ENCODE results near the gene SCFD2. TPM values are rescaled to one million over a fixed set of nuclear protein-coding genes. Genes with fewer than 3 reads are reported as not detected.

Gene SCFD2
- polyA plus RNA-seq, 1 donor from 2014 or later: 5.0 TPM

GRCh38 chr4:53196882-53197771 is 168.7 kb downstream of the SCFD2 start:
- H3F3A ChIP-seq (ENCODE audit: insufficient read depth, low read length, poor library complexity, severe bottlenecking): no peaks in the 10 kb centered on the region
- H3K4me3 ChIP-seq (ENCODE audit: low read length): no peak overlapping the region
- H3K27me3 ChIP-seq (ENCODE audit: insufficient read depth, low read depth, low read length): no peaks in the 10 kb centered on the region
- H2AFZ ChIP-seq (ENCODE audit: low read depth, low read length): no peak overlapping the region
- no peaks in the 10 kb centered on the region for H3K9me3 ChIP-seq (ENCODE audit: low read length)
- no peak overlapping the region for H3K9ac ChIP-seq (ENCODE audit: low read length)
- H3K4me2 ChIP-seq (ENCODE audit: low read length): no peak overlapping the region
- TF ChIP-seq CTCF (IDR thresholded peaks at IDR 0.05; ENCODE audit: poor library complexity, severe bottlenecking) (peak; percentile 80), RAD21 (conservative IDR thresholded peaks at IDR 0.05) (peak; percentile 83), SMC3 (conservative IDR thresholded peaks at IDR 0.05; ENCODE audit: poor library complexity) (peak; percentile 79)
- TF ChIP-seq, protein P1, sequence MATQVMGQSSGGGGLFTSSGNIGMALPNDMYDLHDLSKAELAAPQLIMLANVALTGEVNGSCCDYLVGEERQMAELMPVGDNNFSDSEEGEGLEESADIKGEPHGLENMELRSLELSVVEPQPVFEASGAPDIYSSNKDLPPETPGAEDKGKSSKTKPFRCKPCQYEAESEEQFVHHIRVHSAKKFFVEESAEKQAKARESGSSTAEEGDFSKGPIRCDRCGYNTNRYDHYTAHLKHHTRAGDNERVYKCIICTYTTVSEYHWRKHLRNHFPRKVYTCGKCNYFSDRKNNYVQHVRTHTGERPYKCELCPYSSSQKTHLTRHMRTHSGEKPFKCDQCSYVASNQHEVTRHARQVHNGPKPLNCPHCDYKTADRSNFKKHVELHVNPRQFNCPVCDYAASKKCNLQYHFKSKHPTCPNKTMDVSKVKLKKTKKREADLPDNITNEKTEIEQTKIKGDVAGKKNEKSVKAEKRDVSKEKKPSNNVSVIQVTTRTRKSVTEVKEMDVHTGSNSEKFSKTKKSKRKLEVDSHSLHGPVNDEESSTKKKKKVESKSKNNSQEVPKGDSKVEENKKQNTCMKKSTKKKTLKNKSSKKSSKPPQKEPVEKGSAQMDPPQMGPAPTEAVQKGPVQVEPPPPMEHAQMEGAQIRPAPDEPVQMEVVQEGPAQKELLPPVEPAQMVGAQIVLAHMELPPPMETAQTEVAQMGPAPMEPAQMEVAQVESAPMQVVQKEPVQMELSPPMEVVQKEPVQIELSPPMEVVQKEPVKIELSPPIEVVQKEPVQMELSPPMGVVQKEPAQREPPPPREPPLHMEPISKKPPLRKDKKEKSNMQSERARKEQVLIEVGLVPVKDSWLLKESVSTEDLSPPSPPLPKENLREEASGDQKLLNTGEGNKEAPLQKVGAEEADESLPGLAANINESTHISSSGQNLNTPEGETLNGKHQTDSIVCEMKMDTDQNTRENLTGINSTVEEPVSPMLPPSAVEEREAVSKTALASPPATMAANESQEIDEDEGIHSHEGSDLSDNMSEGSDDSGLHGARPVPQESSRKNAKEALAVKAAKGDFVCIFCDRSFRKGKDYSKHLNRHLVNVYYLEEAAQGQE (IDR thresholded peaks at IDR 0.05; ENCODE audit: borderline replicate concordance): no peak
- no peaks in the 10 kb centered on the region for H4K20me1 ChIP-seq (ENCODE audit: insufficient read depth)
- H3K27ac ChIP-seq (ENCODE audit: low read length): no peak overlapping the region
- no peaks in the 10 kb centered on the region for H3K9me2 ChIP-seq (ENCODE audit: insufficient read depth, low read length)
- H3K79me2 ChIP-seq (replicated peaks; ENCODE audit: insufficient read depth, low read length): no peaks in the 10 kb centered on the region
- no peaks in the 10 kb centered on the region for H3K36me3 ChIP-seq (ENCODE audit: insufficient read depth, low read length)

DNA sequence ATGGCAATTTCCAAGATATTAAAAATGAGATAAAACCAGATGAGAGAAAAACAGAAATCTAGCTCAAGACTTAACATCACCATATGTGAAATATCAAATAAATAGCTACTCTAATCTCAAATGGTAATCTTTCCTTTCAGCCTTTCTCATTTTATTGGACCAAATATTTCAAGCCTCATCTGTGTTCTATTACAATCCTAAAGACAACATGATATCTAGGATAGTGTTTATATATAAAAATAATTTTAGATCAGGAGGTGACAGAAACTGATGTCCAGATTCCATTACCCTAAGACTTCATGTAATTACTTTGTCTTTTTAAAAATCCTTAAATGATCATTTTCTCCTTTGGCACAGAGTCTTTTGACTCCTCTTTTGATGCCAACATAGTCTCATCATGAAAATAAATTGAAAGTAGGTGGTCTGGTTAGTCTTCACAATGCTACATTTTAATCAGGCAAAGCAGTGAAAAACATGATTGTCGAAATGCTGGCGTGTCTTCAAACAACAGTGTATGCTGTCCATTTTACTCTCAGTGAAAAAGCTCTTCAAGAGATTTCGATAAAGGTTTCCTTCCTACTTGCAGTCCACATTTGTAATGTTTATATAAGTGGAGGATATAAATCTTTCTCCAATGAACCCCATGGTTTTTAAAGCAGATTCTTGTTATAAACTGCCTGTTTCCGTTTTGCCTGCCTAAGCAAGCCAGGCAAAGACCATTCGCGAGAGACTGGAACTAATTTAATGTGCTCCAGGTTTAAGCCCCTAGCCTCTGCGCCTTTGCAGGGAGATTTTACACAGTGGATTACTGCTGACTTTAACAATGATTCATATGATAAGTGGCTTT is 169.8 kb downstream of the SCFD2 start:
- H3K79me2 ChIP-seq (replicated peaks; ENCODE audit: insufficient read depth, low read length): no peaks in the 10 kb centered on the region
- H4K20me1 ChIP-seq (ENCODE audit: insufficient read depth): no peaks in the 10 kb centered on the region
- no peak overlapping the region for H2AFZ ChIP-seq (ENCODE audit: low read depth, low read length)
- TF ChIP-seq EP300 (conservative IDR thresholded peaks at IDR 0.05; ENCODE audit: poor library complexity, severe bottlenecking): no peak
- no peak for TF ChIP-seq POLR2AphosphoS5 (IDR thresholded peaks at IDR 0.05)
- TF ChIP-seq, protein P1 (IDR thresholded peaks at IDR 0.05; ENCODE audit: borderline replicate concordance): no peak
- TF ChIP-seq EZH2 (IDR thresholded peaks at IDR 0.05; ENCODE audit: borderline replicate concordance, insufficient read depth, low read length, poor library complexity, severe bottlenecking): no peak
- TF ChIP-seq RAD21 (conservative IDR thresholded peaks at IDR 0.05): no peak
- TF ChIP-seq TAF1 (IDR thresholded peaks at IDR 0.05; ENCODE audit: low read depth): no peak
- no peak for TF ChIP-seq SMC3 (conservative IDR thresholded peaks at IDR 0.05; ENCODE audit: poor library complexity)
- TF ChIP-seq MXI1 (conservative IDR thresholded peaks at IDR 0.05; ENCODE audit: poor library complexity, severe bottlenecking): no peak
- TF ChIP-seq CTCF (IDR thresholded peaks at IDR 0.05; ENCODE audit: poor library complexity, severe bottlenecking): no peak
- no peaks in the 10 kb centered on the region for H3K27me3 ChIP-seq (ENCODE audit: insufficient read depth, low read depth, low read length)
- no peak overlapping the region for H3K9ac ChIP-seq (ENCODE audit: low read length)
- H3K9me2 ChIP-seq (ENCODE audit: insufficient read depth, low read length): no peaks in the 10 kb centered on the region
- H3K36me3 ChIP-seq (ENCODE audit: insufficient read depth, low read length): no peaks in the 10 kb centered on the region
- no peaks in the 10 kb centered on the region for H3K9me3 ChIP-seq (ENCODE audit: low read length)
- H3F3A ChIP-seq (ENCODE audit: insufficient read depth, low read length, poor library complexity, severe bottlenecking): no peaks in the 10 kb centered on the region
- H3K4me3 ChIP-seq (ENCODE audit: low read length): no peak overlapping the region
- no peak overlapping the region for H3K4me2 ChIP-seq (ENCODE audit: low read length)
- no peak overlapping the region for H3K27ac ChIP-seq (ENCODE audit: low read length)
